GM12864 (cell line): Measurements from ENCODE around the gene HNRNPAB.

ENCODE experiments used
- DNase-seq: peaks from one replicate; pipeline ENCODE4 v3.0.0-alpha.2; 2011; ENCODE audit warnings: low read depth
- H3K4me3 ChIP-seq: 2 replicates; pipeline ENCODE4 v1.5.1; 2011; ENCODE audit warnings: mild to moderate bottlenecking, low read depth, low read length, control low read depth
- CTCF ChIP-seq: IDR thresholded peaks from 2 replicates; pipeline ENCODE4 v1.5.1; 2011; ENCODE audit warnings: low read depth, mild to moderate bottlenecking, moderate library complexity, low read length, control low read depth, inconsistent platforms; ENCODE audit errors: missing control alignments

The HNRNPAB gene

GRCh38 chr5:178204182-178204934, at the start of gene HNRNPAB:
TSS of gene HNRNPAB (plus strand) at chr5:178204533. CDS start at chr5:178204838, 305 bp downstream.
- peak; percentile 90 for DNase-seq
- peak within 1 kb of the TSS; percentile 86 for H3K4me3 ChIP-seq
- TF ChIP-seq CTCF: no peak

- no peak for TF ChIP-seq CTCF
- DNase-seq: no peak
These were observed 49.3 kb upstream of the HNRNPAB start for GRCh38 chr5:178155065-178155464.

GRCh38 chr5:178160176-178160575, 44.2 kb upstream of the HNRNPAB start:
- no peak for TF ChIP-seq CTCF
- no peak for DNase-seq
- no peak overlapping the region for H3K4me3 ChIP-seq

More at GRCh38 chr5:178155065-178155464, 49.3 kb upstream of the HNRNPAB start:
- no peak overlapping the region for H3K4me3 ChIP-seq

GRCh38 chr5:178162481-178162880, 41.9 kb upstream of the HNRNPAB start:
- H3K4me3 ChIP-seq: no peak overlapping the region
- no peak for DNase-seq
- no peak for TF ChIP-seq CTCF

DNA sequence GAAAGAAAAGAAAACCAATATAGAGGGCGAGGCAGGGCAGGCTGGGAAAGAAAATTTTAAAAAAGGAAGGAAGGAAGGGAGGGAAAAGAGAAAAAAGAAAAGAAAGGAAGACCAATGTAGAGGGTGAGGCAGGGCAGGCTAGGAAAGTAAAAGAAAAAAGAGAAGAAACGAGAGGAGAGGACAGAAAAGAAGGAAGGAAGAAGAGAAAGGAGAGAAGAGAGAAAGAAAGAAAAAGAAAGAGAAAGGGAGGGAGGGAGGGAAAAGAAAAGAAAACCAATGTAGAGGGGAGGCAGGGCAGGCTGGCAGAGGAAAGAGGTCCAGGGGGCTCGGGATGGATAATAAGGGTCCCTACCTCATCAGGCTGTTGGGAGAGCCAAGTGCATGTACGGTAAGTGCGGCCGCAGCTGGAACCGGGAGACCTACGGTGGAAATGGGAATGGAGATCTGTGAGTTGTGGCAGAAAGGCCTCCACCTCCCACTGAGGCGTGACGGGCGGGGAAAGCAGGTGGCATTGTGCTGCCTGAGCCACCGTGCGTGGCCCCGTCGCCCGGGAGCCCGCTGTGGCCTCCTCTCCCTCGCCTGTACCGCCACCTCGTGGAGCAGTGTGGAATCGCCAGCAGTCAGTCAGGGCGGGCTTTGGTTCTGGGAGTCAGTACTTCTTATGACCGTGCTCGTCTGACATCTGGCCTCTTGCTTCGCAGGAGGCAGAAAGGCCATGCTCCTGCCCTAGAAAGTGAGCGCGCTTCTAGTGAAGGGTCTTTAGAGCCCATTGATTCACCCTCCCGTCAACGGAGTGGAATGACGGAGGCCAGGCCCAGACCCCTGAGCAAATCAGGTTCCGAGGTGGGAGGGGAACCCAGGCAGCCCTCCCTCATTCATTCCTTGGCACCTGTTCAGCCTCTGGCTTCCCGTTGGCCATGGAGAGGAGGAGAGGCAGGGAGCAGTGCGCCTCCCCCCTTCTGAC, 40.3 kb upstream of the HNRNPAB start:
- peak overlapping the region; percentile 19; the same call in 1 of the 2 replicates for H3K4me3 ChIP-seq
- TF ChIP-seq CTCF: peak; percentile 99
- DNase-seq: peak; percentile 41

DNA sequence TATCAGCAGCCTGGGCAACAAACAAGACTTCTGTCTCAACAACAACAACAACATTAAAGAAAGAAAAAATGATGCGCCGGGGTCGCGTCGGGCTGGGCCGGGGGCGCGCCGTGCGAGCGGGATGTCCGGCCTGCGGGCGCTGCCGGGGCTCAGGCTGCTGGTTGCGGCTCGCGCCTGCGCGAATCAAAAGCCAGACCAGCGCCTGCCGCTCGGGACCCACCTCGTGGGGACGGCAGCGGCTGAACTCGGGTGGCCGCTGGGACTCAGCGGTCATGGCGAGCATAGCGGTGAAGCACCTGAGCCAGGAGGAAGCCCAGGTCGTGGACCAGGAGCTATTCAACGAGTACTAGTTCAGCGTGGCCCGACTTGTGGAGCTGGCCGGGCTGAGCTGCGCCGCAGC, 38.8 kb upstream of the HNRNPAB start:
- TF ChIP-seq CTCF: no peak
- no peak overlapping the region for H3K4me3 ChIP-seq
- no peak for DNase-seq
